Psoas muscle (tissue), 8 donors: ENCODE results near the gene AHNAK2. TPM values are rescaled to one million over a fixed set of nuclear protein-coding genes. Genes with fewer than 3 reads are reported as not detected.

Source experiments
- ATAC-seq, 4 donors: fragments of 200-7000 bp; cut with Tn5 transposase; one replicate each; pipeline ENCODE4 v1.9.1; 2020; ENCODE audit warnings: moderate library complexity in 3 of 4, mild to moderate bottlenecking in 2 of 4
- DNase-seq, 2 donors: peaks; one replicate each; pipeline ENCODE4 v3.0.0-alpha.2; 2020
- H3K27ac ChIP-seq: fragments of 200-600 bp; one replicate; pipeline ENCODE4 v1.8.0; 2022
- H3K27me3 ChIP-seq, 3 donors: fragments of 200-600 bp in 1 of 3; one replicate each; pipeline versions ENCODE4 v1.6.1 to v1.8.0; 2013 to 2022; ENCODE audit warnings: low read length in 2 of 3, mild to moderate bottlenecking in 2 of 3, moderate library complexity in 1 of 3; ENCODE audit not compliant: insufficient read depth in 3 of 3
- H3K36me3 ChIP-seq, 2 donors: fragments of 200-600 bp in 1 of 2; one replicate each; pipeline versions ENCODE4 v1.6.1 to v1.8.0; 2013 to 2022; ENCODE audit warnings: low read depth in 1 of 2, mild to moderate bottlenecking in 1 of 2, moderate library complexity in 1 of 2; ENCODE audit not compliant: insufficient read depth in 1 of 2
- H3K4me1 ChIP-seq: fragments of 200-600 bp; one replicate; pipeline ENCODE4 v1.8.0; 2022
- H3K4me3 ChIP-seq: fragments of 200-600 bp; one replicate; pipeline ENCODE4 v1.8.0; 2022; ENCODE audit warnings: mild to moderate bottlenecking
- H3K9me3 ChIP-seq: fragments of 200-600 bp; one replicate; pipeline ENCODE4 v1.8.0; 2022
- WGBS, 3 donors: extraction: QIAGEN DNeasy Blood & Tissue Kit; methylation state at CpG; one replicate each; pipeline versions ENCODE4 v1.1.6 to v1.1.7; 2013; 5-methylcytosine and 5-hydroxymethylcytosine counted together
- intact Hi-C, 2 donors: fragments of 100-400 bp; cut with DNase I; formaldehyde crosslinking; loops; one replicate each; pipeline versions ENCODE4 v1.11.0 to v1.14.2; 2022
- polyA plus RNA-seq, 3 donors: library from polyadenylated mRNA; stranded (reverse); fragments of 200-250 nt; gene quantifications; one replicate each; pipeline ENCODE4 v1.2.3, GENCODE V29; 2013
- total RNA-seq, 4 donors: library from RNA; stranded (reverse); fragmentation: NEBNext Ultra II Directional in 2 of 4; extraction: Animal tissue kit (Norgen Biotek cat#: 25700) in 2 of 4; gene quantifications; one replicate each; pipeline versions ENCODE4 v1.2.1 to v1.2.4, GENCODE V29; 2021 to 2023
- TF ChIP-seq, protein P1 (sequence below): fragments of 200-600 bp; IDR thresholded peaks from one replicate; pipeline ENCODE4 v1.8.0; 2022; ENCODE audit warnings: antibody characterized with exemption
- donor health status: healthy with polysubstance abuse.
- donor health status: DM: no; HTN: no; CAD: no; lungs with moderate emphysema.
- donor health status: Bipolar disorder and iron deficiency.
- donor health status: healthy.
- donor health status: DM: yes; HTN: yes; CAD: no.
- donor health status: DM: no; HTN: no; CAD: no.
- donor health status: DM: no; HTN: no; CAD: no.
- donor health status: DM: yes; HTN: yes; CAD: no.

The AHNAK2 gene
- total and polyA plus RNA-seq, 7 donors = 0.69 to 4.7 (median 2.0) TPM

DNA sequence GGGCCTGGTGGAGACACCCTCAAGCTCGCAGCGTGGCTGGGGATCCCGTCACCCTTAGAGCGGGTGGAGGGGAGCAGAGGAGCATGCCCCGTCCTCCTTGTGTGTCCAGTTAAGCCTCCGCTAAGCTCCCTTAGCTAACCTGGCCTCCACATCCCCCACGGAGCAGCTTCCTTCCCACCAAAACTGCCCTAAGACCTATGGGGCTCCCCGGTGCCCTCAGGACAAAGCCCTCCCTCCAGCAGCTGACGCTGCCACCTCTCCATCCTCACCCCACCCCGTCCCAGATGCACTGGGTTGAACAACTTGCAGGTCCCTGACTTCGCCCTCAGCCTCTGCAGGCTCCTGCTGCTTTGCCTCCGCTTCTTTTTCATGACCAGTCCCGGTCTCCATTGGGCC, 4.0 kb downstream of the AHNAK2 start:
- Histone ChIP-seq H3K4me3 (no peak overlapping the region), H3K36me3 (no peaks in the 10 kb centered on the region), H3K27ac (peak overlapping the region; percentile 68), H3K4me1 (peaks cover 35% of the 10 kb centered on the region), H3K9me3 (no peaks in the 10 kb centered on the region), H3K27me3 (peaks cover 0 to 22% (median 0%) of the 10 kb centered on the region in 3 donors)
- 63 to 81% (median 76%) methylated on average over 13 of the region's 13 CpGs for WGBS, 3 donors
- intact Hi-C loops = no loop called here
- TF ChIP-seq, protein P1, sequence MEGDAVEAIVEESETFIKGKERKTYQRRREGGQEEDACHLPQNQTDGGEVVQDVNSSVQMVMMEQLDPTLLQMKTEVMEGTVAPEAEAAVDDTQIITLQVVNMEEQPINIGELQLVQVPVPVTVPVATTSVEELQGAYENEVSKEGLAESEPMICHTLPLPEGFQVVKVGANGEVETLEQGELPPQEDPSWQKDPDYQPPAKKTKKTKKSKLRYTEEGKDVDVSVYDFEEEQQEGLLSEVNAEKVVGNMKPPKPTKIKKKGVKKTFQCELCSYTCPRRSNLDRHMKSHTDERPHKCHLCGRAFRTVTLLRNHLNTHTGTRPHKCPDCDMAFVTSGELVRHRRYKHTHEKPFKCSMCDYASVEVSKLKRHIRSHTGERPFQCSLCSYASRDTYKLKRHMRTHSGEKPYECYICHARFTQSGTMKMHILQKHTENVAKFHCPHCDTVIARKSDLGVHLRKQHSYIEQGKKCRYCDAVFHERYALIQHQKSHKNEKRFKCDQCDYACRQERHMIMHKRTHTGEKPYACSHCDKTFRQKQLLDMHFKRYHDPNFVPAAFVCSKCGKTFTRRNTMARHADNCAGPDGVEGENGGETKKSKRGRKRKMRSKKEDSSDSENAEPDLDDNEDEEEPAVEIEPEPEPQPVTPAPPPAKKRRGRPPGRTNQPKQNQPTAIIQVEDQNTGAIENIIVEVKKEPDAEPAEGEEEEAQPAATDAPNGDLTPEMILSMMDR = no peak
- DNase-seq (no peak), ATAC-seq (no peak)

DNA sequence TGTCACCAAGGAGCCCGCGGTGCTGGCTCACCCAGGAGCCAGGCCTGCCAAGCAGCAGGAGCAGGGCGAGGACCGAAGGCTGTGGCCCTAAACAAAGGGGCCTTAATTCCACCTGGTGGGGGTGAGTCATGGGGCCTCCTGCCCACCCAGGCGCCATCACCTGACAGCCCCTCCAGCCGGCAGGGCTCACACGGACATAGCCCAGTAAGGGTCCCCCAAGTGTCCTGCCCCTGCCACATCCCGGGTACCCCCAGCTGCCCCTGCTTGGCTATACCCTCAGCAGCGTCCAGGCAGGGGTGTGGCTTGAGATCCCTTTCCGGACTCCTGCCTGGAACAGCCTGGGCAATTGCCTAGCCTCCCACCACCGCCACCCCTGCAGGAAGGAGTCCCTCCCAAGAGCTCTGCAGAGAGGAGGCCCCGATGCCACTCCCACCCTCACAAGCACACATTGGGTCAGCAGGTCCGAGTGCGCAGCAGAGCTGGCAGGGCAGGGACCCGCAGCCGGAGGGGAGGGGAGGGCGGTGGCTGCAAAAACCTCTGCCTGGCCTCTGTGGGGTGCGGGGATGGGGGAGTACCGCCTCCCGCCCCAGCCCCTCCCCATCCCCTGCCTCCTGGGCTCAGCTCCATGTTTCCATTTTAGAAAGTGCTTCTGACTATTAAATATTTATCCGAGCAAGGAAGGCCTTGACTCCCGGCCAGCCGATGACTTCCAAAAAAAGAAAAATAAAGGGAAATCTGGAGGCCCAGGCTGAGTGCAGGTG, 4.6 kb downstream of the AHNAK2 start:
- 37 to 44% (median 43%) methylated on average over 16 to 23 of the region's 23 CpGs for WGBS, 3 donors
- DNase-seq (peak; percentile 67 to 72), ATAC-seq (peak in 1 of 4 donors; percentile 2)
- H3K36me3 ChIP-seq = no peaks in the 10 kb centered on the region
- H3K4me3 ChIP-seq = no peak overlapping the region
- H3K9me3 ChIP-seq = no peaks in the 10 kb centered on the region
- intact Hi-C loops = no loop called here
- H3K27me3 ChIP-seq = peaks cover 0 to 26% (median 0%) of the 10 kb centered on the region in 3 donors
- peak overlapping the region; percentile 68 for H3K27ac ChIP-seq
- TF ChIP-seq, protein P1 = no peak
- H3K4me1 ChIP-seq = peaks cover 35% of the 10 kb centered on the region

DNA sequence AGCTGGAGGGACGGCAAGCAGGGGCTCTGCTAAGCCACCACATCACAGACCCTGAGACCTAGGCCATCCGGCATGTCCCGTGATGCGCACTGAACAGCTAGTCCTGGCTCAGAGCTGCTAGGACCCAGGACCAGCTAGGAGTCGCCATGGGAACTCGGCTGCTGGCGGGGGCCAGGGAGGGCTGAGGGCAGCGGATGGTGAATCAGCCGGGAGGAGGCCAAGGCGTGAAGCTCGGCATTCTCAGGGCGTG, 5.1 kb downstream of the AHNAK2 start:
- TF ChIP-seq, protein P1 = no peak
- H3K36me3 ChIP-seq = no peaks in the 10 kb centered on the region
- 46 to 55% (median 52%) methylated on average over 11 to 12 of the region's 12 CpGs for WGBS, 3 donors
- peak overlapping the region; percentile 68 for H3K27ac ChIP-seq
- no peak overlapping the region for H3K4me3 ChIP-seq
- H3K4me1 ChIP-seq = peaks cover 35% of the 10 kb centered on the region
- H3K9me3 ChIP-seq = no peaks in the 10 kb centered on the region
- ATAC-seq (peak; percentile 64 to 76 (median 68)), DNase-seq (peak; percentile 87 to 89)
- H3K27me3 ChIP-seq = peaks cover 0 to 31% (median 2%) of the 10 kb centered on the region in 3 donors
- intact Hi-C loops = no loop called here

DNA sequence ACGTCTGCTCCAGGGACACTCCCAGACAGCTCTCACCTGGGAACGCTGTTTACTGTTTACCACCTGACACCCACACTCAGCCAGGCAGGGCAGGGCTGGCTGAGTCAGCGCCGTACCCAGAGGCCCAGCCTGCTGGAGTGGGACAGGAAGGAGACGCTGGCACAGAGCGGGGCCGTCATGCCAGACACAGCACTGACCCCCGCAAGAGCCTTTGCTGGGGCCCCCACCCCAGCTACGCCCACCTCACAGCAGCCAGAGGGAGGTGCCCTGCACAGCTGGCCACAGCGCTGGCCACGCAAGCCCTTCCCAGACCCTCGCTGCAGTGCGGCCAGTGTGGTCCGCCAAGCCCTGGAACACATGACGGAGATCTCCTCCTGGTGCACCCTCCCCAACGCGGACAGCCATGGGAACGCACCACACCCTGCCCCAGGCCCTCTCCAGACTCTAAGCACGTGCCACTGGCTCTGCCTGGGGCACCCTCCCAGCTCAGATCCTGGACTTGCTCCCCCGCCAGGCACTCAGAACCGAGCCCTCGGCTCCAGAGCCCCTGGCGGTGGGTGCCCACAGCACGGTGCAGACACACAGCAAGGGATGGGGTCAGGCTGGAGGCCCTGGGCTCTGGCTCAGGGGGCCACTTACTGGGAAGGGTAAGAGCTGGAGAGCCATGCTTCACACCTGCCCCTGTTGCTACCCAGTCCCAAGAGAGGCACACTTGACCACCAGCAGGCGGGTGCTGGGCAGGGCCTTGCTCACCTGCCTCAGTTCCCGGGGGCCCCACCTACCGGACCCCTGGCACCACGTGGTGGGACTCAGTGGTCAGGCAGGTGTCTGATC, 5.7 kb downstream of the AHNAK2 start:
- WGBS, 3 donors = 43 to 60% (median 47%) methylated on average over 26 to 28 of the region's 28 CpGs
- DNase-seq (peak; percentile 71 to 77), ATAC-seq (peak; percentile 4 to 49 (median 30))
- Histone ChIP-seq H3K36me3 (no peaks in the 10 kb centered on the region), H3K27me3 (peaks cover 0 to 37% (median 2%) of the 10 kb centered on the region in 3 donors), H3K4me1 (peaks cover 32% of the 10 kb centered on the region), H3K9me3 (no peaks in the 10 kb centered on the region), H3K4me3 (no peak overlapping the region), H3K27ac (peak overlapping the region; percentile 68)
- intact Hi-C loops = no loop called here
- TF ChIP-seq, protein P1 = no peak
